AML-193 (cell line): Measurements from ENCODE around the gene TTLL8.

ENCODE experiments used
- DNase-seq, 2 experiments: peaks; one replicate each; lab custom pipeline; 2025; lab: John Stamatoyannopoulos, UW

TTLL8 gene

DNA sequence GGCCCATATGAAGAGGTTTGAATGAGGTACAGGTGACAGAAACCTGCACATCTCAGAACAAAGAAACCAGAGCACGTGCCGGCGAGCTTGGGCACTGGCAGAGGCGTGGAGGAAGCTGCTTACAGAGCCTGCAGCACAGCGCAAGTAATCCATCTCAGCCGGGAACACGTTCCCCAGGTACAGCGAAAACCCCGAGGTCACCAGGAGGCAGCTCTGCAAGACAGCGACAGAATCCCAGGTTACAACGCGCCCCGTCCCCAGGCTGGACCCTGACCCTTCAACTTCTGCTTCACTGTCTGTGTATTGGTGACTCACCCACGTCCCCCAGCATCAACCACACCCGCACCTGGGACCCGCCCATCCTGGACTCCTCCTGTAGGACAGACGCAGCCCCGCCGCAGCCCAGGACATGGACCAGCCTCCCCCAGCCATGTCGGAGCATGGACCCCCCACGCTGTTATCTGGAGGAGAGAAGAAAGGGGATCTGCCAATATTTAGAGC, 24.9 kb upstream of the TTLL8 start:
- no peak for DNase-seq

DNA sequence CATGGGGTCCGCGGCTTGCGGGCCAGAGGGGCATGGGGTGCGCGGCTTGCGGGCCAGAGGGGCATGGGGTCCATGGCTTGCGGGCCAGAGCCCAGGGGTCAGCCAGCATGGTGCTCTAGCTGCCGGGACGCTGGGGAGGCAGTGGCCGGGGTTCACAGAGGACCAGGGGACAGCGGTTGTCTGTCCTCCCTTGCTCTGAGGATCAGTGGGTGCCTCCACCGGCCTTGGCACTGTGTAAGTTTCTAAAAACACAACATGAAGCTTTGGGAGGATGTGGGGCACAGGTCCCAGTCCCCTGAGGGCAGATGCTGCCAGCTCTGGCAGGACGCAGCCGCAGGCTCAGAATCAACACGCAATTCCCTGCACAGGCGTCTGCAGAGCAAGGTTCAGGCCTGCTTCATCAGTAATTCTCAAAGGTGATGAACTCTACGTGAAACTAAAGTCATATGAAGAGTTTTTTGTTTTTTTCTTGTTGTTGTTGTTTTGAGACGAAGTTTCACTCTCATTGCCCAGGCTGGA, 24.2 kb upstream of the TTLL8 start:
- DNase-seq: no peak

DNA sequence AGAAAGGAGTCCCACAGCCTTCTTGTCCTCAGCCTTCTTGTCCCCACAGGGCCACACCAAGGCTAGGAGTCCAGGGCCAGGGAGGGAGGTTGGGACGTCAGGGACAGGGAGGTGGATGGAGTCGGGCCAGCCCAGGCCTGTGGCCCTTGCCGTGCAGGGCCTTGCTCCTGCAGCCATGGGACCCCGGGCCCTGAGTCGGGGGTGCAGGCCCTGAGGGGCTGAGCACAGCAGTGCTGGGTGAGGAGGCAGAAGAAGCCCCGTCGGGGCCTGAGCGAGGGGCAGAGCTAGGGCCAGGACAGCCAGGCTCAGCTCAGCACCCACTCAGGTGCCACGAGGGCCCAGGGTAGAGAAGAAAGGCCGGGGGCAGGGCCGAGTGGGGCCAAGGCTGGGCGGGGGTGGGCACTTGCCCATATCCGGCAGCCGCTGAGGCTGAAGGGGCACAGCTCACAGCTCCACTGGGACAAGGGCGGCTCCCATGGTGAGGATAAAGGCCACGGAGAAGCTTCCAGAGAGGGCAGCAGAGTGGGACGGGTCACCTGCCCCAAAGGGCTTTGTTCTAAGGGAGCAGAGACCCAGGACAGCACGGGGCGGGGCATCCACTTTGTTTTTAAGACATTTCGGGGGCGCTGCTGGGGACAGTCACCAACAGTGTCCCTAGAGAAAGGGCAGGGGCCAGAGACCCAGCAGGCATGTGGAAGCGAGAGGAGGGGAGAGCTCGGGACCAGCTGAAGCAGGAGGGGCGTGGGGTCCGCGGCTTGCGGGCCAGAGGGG, 23.5 kb upstream of the TTLL8 start:
- no peak for DNase-seq

DNA sequence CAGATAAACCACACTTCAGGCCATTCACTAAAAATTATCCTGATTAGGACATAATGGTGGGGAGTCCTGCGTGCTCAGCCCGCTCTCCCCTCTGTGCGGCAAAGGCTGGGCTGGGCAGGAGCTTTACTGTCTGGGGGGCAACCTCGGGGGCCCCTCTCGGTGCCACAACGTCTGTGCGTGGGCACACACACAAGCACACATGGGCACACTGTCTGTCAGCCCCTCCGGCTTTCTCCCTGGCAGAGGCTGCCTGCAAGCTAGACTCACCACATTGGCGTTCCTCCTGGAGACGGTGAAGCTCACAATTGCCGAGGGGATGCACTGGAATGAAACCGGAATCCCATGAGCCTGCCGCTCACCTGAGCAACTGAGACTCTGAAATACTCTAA, 22.0 kb upstream of the TTLL8 start:
- no peak for DNase-seq

DNA sequence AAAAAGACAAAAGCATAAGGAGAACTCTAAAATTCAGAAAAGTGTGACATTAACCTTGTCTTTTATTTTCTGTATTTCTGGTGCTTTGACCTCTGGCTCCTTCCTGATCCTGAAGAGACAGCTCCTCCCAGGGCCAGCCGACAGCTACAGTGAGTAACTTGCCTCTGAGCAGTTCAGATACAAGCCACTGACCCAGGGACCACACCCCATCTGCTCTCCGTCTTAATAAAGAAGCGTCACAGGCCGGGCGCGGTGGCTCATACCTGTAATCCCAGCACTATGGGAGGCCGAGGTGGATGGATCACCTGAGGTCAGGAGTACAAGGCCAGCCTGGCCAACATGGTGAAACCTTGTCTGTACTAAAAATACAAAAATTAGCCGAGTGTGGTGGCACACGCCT, 20.7 kb upstream of the TTLL8 start:
- DNase-seq: no peak

DNA sequence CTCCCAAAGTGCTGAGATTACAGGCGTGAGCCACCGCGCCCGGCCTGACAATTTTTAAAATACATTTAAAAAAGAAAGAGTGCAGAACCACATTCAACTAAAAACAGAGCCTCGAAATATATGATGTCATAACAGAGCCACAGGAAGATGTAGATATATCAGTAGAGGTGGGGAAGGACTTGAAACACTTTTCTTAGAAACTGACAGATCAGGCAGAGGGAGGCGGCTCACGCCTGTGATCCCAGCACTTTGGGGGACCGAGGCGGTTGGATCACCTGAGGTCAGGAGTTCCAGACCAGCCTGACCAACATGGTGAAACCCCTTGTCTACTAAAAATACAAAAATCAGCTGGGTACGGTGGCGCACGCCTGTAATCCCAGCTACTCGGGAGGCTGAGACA, 20.1 kb upstream of the TTLL8 start:
- no peak for DNase-seq

DNA sequence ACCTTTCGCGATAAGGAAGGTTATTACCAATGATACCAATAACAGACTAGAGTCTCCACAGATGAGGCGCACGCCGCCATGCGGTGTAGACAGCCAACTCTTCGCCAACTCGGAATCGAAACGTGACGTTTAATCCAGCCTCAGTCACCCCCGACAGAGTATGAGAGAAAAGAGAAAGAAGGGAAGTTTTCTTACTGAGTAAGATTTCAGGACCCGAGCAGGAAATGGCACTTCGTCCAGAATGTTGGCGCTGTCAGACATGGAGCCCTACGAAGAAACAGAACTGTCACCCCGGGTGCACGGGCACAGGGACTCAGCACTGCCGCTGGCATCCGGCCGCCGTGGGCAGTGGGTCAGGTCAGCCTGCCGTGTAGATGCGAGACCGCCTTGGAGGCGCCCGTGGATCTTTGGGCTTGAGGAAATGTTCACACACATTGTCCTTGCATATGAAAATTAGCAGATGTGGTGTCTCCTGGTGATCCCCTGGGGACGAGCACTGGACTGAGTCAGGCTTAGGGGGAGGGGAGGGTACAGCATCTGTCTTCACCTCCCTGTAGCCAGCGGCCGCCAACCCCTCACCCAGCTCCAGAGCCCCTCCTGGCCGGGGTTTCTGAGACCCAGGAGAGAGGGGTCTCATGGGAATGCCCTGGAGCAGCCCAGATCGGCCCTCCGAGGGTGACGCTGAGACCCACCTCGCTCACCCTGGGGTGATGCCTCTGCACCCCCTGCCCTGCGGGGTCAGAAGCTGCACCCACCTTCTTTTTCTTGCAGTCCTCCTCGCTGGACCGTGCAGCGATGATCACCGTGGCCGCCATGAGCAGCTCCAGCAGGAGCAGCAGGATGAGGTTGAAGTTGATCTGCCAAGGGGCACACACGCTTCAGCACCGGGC, 18.8 kb upstream of the TTLL8 start:
- DNase-seq: no peak

DNA sequence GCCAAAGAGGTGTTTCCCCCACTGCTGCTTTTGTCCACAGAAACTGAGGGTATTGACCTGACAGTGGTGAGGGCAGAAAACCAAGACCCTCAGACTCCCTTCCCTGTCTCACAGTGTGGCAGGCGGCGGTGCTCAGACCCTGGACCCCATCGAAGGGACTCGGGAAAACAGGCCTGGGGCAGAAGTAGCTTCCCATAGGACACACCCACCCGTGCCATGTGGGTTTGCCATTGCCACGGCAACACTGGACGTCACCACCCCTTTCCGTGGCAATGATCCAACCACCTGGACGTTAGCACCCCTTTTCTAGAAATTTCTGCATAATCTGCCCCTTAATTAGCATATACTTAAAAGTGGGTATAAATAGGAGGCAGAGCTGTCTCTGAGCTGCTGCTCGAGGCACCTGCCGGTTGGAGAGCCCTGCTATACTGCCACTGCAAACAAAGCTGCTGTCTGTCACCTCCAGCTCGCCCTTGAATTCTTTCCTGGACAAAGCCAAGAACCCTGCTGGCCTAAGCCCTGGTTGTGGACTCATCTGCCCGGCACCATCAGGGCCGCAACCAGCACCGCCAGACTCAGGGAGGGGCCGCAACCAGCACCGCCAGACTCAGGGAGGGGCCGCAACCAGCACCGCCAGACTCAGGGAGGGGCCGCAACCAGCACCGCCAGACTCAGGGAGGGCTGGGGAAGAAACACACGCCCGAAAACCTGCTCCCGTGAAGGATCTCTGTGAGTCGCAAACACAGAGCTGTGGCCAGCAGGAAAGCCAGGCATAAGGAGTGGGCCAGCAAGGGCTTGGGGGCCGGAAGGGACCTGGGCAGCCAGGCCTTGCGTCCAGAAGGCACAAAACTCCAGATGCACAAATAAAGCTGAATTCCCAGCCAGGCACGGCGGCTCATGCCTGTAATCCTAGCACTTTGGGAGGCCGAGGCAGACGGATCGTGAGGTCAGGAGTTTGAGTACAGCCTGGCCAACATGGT, 16.7 kb upstream of the TTLL8 start:
- no peak for DNase-seq

DNA sequence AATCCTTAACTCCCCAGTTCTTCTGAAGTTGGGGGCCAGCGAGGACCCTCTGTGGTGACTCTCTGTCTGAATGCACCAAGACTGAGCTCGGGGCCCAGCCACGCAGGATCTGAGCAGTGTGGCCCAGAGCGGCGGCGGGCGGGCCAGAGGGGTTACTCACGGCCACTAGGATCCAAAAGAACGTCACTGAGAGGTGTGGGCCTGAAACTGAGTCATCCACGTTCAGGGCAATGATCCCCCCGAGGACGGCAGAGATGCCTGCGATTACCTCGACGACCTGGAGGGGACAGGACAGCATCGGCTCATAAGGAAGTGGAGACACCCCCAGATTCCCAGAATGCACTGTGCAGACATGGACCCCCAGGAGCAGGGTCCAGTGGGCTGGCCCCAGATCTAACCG, 16.0 kb upstream of the TTLL8 start:
- DNase-seq: no peak

DNA sequence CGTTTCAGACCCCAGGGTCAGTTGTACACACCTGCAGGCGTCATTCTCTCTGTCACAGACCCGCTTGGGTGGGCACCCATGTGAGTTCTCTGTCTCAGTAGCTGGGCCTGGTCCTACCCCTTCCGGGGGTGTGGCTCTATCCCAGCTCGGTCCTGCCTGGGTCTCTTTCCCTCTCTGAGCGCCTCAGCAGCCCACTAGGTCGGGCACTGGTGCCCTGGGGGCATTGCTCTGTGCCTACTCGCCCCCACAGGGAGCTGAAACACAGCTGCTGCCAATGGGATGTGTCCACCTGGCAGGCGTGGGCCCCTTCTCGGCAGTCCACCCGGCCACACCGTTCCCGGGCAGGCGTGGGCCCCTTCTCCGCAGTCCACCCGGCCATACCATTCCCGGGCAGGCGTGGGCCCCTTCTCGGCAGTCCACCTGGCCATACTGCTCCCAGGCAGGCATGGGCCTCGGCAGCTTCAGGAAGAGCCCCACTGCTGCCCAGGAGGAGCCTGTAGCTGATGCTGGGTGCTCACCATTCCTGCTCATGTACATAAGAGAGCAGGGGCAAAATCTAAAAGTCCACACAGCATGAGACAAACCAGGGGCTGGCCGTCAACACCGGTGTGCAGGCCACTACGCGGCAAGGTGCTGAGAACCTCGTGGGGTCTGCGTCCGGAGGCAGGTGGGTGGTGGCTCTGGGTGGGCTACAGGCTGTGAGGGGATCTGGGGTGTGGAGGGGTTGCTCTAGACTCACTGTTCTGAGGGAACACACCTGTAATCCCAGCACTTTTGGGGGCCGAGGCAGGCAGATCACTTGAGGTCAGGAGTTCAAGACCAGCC, 14.8 kb upstream of the TTLL8 start:
- no peak for DNase-seq

DNA sequence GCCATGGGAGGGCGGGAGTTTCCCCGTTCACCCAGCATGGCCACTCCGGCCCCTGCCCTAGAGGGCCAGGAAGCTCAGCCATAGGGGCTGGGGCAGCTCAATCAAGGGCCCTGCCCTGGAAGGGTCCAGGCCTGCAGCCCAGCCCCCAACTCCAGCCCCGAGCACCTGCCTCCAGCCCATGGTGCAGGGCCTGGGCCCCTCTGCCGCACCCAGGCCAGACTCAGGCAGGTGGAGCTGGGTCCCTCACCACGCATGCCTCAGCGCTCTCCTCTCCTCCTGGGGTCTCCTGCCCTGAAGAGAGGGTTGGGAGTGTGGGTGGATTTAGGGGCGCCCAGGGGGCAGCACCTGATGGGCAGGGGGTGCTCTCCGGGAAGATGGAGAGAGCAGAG, 14.1 kb upstream of the TTLL8 start:
- no peak for DNase-seq

DNA sequence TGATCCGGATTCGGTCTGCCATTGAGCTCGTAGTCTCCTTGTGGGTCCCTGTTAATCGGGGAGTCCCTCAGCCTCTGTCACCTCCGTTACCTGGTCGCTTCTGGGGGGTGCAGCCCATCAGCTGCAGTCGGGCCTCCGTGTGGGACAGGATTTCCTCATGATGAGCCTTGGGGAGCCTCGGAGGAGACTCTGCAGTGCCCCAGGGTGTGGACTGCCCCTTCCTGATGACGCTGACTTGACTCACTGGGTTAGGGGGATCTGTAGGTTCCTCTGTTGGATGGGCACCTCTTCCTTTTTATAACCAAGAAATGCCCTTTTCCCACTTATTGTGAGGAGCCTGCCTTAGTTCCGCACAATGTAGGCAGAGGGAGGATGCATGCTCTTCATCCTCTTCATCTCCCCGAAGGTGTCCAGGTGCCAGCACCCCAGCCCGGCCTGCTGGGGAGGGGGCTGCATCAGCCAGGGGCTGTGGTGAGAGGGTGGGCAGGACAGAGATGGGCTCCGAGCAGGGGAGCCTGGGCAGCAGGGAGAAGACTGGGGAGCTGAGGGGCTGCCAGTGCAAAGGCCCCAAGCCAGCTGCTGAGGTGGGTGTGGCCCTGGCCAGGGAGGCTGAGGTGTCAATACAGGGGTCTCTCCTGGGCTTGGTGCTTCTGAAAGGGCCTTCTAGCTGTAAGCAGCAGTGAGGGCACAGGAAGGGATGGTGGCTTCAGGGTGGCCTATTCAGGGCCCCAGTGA, 13.5 kb upstream of the TTLL8 start:
- no peak for DNase-seq

DNA sequence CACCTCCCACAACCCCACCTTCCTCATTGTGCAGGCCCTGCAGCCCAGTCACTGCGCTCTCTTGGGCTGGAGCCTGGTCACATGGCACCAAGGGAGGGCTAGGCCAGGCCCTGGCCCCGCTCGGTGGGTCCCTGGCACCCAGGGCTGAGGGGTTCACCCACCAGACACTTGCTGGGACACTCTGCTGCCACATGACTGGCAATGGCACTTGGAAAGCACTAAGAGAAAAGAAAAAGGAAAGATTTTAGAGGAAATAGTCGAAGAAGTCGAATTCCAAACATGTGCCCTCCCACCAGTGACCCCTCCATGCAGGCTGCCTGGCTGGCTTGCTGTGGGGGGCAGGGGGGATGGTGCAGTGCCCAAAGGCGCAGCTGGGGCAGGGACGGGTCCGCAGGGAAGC, 12.3 kb upstream of the TTLL8 start:
- DNase-seq: no peak

DNA sequence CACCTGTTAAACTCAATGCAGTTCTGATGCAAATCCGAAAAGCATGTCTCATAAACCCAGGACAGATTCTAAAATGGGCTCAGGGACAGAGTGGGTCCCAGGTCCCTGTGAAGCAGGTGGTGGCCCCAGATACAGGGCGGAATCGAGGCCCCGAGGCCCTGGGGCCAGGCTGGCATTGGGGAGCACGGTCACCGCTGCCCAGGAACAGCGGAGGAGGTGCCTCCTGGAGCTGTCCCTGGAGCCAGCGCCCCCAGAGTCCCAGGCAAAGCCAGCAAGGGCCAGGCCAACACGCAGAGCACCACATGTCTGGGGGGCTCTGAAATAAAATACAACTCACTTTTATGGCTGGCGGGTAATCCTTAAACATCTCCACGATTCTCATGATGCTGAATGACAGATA, 10.0 kb upstream of the TTLL8 start:
- no peak for DNase-seq

DNA sequence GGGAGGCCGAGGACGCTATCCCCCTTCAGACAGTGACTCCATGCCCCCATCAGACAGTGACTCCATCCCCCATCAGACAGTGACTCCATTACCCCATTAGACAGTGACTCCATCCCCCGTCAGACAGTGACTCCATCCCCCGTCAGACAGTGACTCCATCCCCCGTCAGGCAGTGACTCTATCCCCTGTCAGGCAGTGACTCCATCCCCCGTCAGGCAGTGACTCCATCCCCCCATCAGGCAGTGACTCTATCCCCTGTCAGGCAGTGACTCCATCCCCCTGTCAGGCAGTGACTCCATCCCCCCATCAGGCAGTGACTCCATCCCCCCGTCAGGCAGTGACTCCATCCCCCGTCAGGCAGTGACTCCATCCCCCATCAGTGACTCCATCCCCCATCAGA, 9.1 kb upstream of the TTLL8 start:
- no peak for DNase-seq

DNA sequence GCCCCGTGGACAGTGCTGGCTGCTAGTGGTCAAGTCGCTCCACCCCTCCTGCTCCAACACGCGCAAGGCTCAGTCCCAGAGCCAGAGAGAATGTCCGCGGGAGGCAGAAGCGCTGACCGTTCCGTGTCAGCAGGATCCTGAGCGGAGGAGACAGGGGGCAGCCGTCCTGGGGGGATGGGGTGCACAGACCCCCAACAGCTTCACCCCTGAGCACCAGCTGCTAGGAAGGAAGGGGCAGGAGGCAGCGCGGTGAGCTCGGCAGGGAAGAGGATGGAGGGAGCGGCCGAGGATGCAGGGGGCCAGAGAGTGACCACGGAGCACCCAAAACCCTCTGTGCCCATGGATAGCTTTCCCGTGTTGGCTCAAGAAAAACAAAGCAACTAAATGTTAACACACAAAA, 6.4 kb upstream of the TTLL8 start:
- no peak for DNase-seq

DNA sequence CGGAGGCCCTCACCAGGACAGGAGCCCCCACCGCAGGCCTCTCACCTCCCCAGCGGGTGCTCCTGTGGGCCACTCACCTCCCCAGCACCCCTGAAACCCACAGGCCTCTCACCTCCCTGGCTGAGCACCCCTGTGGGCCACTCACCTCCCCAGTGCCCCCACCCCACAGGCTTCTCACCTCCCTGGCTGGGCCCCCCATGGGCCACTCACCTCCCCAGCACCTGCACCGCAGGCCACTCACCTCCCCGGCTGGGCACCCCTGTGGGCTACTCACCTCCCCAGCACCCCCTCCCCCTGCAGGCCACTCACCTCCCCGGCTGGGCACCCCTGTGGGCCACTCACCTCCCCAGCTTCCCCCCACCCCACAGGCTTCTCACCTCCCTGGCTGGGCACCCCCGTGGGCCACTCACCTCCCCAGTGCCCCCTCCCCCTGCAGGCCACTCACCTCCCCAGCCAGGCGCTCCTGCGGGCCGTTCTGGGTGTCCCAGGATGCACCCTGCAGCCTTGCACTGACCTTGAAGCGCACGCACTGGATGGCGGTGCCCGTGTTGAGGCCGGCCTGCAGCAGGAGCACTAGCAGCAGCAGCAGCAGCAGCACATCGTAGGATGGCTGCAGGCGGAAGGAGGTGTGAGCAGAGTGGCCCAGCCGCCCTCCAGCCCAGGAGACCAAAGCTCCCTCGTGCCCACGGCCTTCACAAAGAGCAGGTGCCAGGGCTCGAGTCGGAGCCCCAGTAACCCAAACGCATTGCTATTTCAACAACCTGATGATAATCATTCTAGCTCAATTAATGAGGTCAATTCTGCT, 5.7 kb upstream of the TTLL8 start:
- DNase-seq: no peak

DNA sequence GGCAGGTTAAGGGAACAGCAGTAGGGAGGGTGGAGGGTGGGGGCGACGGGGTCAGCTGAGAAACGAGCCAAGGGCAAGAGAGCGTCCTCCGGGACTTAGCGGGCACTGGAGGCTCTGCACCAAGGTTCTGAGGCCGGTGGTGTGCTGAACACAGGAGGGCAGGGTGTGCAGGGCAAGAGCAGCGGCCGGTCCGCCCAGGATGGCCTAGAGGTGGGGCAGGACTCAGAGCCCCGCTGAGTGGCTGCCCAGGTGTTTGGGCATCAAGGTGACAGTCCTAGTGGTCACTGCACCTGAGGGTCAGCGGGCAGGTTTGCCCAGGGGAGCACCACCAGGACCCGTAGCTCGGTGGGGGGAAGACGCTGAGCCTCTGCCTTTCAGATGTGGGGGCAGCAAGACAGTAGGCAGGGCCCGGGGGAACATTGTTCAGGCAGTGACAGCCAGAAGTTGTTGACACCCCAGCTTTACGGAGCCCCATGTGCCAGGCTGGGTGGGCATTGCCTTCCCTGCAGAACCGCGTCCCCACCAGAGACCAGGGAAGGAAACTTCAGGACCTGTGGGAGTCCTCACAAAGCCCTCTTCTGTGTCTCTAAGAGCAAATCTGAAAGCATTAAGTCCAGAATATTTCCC, 4.5 kb upstream of the TTLL8 start:
- no peak for DNase-seq

DNA sequence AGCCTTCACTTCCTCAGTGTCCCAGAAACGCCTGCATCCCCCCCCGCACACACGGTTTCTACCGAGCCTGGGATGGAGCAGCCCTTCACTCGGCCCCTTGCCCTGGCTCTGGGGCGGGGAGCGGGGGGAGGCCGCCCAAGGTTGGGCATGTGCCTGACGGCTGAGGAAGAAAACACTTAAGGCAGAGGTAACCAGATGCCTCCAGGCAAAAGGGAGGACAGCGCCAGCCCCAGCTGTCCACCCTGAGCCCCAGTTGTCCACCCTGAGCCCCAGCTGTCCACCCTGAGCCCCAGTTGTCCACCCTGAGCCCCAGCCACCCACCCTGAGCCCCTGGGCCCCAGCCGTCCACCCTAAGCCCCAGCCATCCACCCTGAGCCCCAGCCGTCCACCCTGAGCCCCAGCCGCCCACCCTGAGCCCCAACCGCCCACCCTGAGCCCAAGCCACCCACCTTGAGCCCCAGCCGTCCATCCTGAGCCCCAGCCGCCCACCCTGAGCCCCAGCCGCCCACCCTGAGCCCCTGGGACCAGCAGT, 3.8 kb upstream of the TTLL8 start:
- DNase-seq: no peak
